Gastroesophageal sphincter (tissue), 3 donors: ENCODE data around the gene NTN5.

Source experiments
- CTCF ChIP-seq, 4 experiments: fragments of 200-600 bp in 2 of 4; fragments of 450-650 bp in 2 of 4; sonication (generic) in 1 of 4; IDR thresholded peaks; one replicate each; pipeline ENCODE4 v1.5.1; 2017 to 2019; ENCODE audit warnings: antibody characterized with exemption in 4 of 4, mild to moderate bottlenecking in 2 of 4, moderate library complexity in 2 of 4
- EP300 ChIP-seq: sonication (generic); formaldehyde crosslinking; IDR thresholded peaks from one replicate; pipeline ENCODE4 v1.6.1; 2017; ENCODE audit warnings: antibody characterized with exemption, mild to moderate bottlenecking
- POLR2A ChIP-seq, 2 donors: fragments of 450-650 bp; IDR thresholded peaks; one replicate each; pipeline ENCODE4 v1.6.1; 2017; ENCODE audit warnings: antibody characterized with exemption in 2 of 2, mild to moderate bottlenecking in 2 of 2, moderate library complexity in 1 of 2
- POLR2AphosphoS5 ChIP-seq: sonication (generic); formaldehyde crosslinking; IDR thresholded peaks from one replicate; pipeline ENCODE4 v1.6.1; 2017; ENCODE audit warnings: antibody characterized with exemption

DNA sequence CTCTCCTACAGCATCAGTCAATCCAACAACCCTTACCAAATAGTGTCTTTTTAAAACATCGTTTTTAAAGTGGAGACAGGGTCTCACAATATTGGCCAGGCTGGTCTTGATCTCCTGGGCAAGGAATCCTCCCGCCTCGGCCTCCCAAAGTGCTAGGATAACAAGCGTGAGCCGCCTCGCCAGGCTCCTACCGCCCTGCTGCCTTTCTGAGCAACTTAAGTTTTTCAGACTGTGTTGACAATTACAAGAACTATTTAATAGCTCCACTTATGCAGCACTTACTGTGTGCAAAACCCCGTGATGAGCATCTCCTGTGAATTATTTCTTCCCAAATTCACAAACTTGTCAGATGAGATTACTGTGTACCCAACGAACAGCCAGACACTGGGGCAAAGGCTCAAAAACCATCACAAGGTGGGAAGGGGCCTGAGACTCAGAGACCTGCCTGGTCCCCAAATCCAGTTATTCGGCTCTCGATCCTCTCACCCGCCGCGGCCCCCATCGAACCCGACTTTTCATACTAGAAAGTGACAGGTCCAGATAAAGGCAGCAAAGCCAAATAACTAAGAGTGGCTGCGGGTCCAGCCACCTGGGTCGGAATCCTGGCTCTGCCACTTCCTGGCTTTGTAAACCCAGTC is 54.4 kb downstream of the NTN5 start:
- no peak for TF ChIP-seq POLR2A (IDR thresholded peaks at IDR 0.05)
- no peak for TF ChIP-seq CTCF (IDR thresholded peaks at IDR 0.05)
- TF ChIP-seq EP300, result no peak
- TF ChIP-seq POLR2AphosphoS5, result no peak
